Stomach (tissue), 9 donors: ENCODE results near the gene NAV2. TPM values are rescaled to one million over a fixed set of nuclear protein-coding genes. Genes with fewer than 3 reads are reported as not detected.

Source experiments
- DNase-seq, 2 donors: peaks; one replicate each; pipeline versions ENCODE4 v3.0.0 to v3.0.0-alpha.2; 2013 to 2019
- H3K27ac ChIP-seq, 5 donors: fragments of 200-600 bp in 4 of 5; sonication (generic) in 4 of 5; one replicate each; pipeline ENCODE4 v1.5.1; 2013 to 2019; ENCODE audit warnings: mild to moderate bottlenecking in 1 of 5, moderate library complexity in 1 of 5
- H3K27me3 ChIP-seq, 3 donors: fragments of 200-600 bp; sonication (generic); one replicate each; pipeline ENCODE4 v1.5.1; 2017 to 2019; ENCODE audit warnings: mixed run types in 1 of 3
- H3K36me3 ChIP-seq, 4 donors: fragments of 200-600 bp; sonication (generic); 1 replicate in 3 of 4; 2 replicates in 1 of 4; pipeline ENCODE4 v1.5.1; 2016 to 2019
- H3K4me1 ChIP-seq, 4 donors: fragments of 200-600 bp; sonication (generic); one replicate each; pipeline ENCODE4 v1.5.1; 2016 to 2019
- H3K4me3 ChIP-seq, 4 donors: fragments of 200-600 bp; sonication (generic) in 3 of 4; one replicate each; pipeline ENCODE4 v1.5.1; 2016 to 2019; ENCODE audit warnings: mild to moderate bottlenecking in 1 of 4
- H3K9me3 ChIP-seq, 4 donors: fragments of 200-600 bp; sonication (generic); one replicate each; pipeline ENCODE4 v1.5.1; 2016 to 2019
- CTCF ChIP-seq, 7 experiments: fragments of 450-650 bp in 4 of 7; fragments of 200-600 bp in 3 of 7; sonication (generic) in 3 of 7; IDR thresholded peaks; one replicate each; pipeline ENCODE4 v1.5.1; 2016 to 2019; ENCODE audit warnings: antibody characterized with exemption in 7 of 7, control low read depth in 2 of 7, mild to moderate bottlenecking in 1 of 7
- EP300 ChIP-seq: sonication (generic); formaldehyde crosslinking; IDR thresholded peaks from one replicate; pipeline ENCODE4 v1.6.1; 2017; ENCODE audit warnings: antibody characterized with exemption
- POLR2A ChIP-seq, 4 donors: fragments of 450-650 bp; IDR thresholded peaks; one replicate each; pipeline ENCODE4 v1.6.1; 2016; ENCODE audit warnings: antibody characterized with exemption in 4 of 4, control low read depth in 2 of 4, mild to moderate bottlenecking in 1 of 4, moderate library complexity in 1 of 4
- POLR2AphosphoS5 ChIP-seq, 3 donors: sonication (generic); formaldehyde crosslinking; IDR thresholded peaks; one replicate each; pipeline ENCODE4 v1.6.1; 2016; ENCODE audit warnings: antibody characterized with exemption in 3 of 3
- WGBS, 5 donors: extraction: QIAGEN DNeasy Blood & Tissue Kit in 3 of 5; methylation state at CpG; one replicate each; pipeline versions ENCODE4 v1.1.5 to v1.1.7; 2013 to 2018; 5-methylcytosine and 5-hydroxymethylcytosine counted together
- intact Hi-C: fragments of 100-400 bp; cut with DNase I; formaldehyde crosslinking; loops from one replicate; pipeline ENCODE4 v1.15.1; 2023; ENCODE audit warnings: low total_unique reads
- polyA plus RNA-seq, 3 donors: library from polyadenylated mRNA; stranded (reverse); fragments of 200-250 nt; gene quantifications; one replicate each; pipeline ENCODE4 v1.2.3, GENCODE V29; 2013
- total RNA-seq, 5 donors: library from RNA; depleted of rRNA; stranded (reverse); fragments of >200 nt; gene quantifications; one replicate each; pipeline versions ENCODE4 v1.1.0 to v1.2.3, GENCODE V29; 2014 to 2016
- donor health status: healthy with polysubstance abuse.
- donor health status: Bipolar disorder and iron deficiency.
- donor health status: healthy.

NAV2 gene
- total and polyA plus RNA-seq, 8 donors = 1.8 to 92.4 (median 7.9) TPM

- WGBS, 5 donors = 88 to 95% (median 93%) methylated on average over 4 of the region's 4 CpGs
These were observed 304.7 kb downstream of the NAV2 start for GRCh38 chr11:20017320-20017719.

GRCh38 chr11:20020198-20020597 lies 307.6 kb downstream of the NAV2 start:
- 56 to 67% (median 58%) methylated on average over 3 of the region's 3 CpGs for WGBS, 5 donors
- no peak for TF ChIP-seq POLR2A (IDR thresholded peaks at IDR 0.05)
- TF ChIP-seq POLR2AphosphoS5 (IDR thresholded peaks at IDR 0.05) = no peak
- no peak for TF ChIP-seq CTCF (IDR thresholded peaks at IDR 0.05)
- TF ChIP-seq EP300 = no peak
- H3K27ac ChIP-seq = no peak overlapping the region
- H3K9me3 ChIP-seq = no peaks in the 10 kb centered on the region
- H3K4me3 ChIP-seq = no peak overlapping the region
- no peaks in the 10 kb centered on the region for H3K27me3 ChIP-seq
- no peaks in the 10 kb centered on the region for H3K36me3 ChIP-seq
- peaks cover 4 to 37% (median 18%) of the 10 kb centered on the region in 4 donors for H3K4me1 ChIP-seq
- intact Hi-C loops = no loop called here
- DNase-seq = no peak

More at GRCh38 chr11:20017320-20017719, 304.7 kb downstream of the NAV2 start:
- intact Hi-C loops = no loop called here
- TF ChIP-seq CTCF (IDR thresholded peaks at IDR 0.05) (no peak), POLR2AphosphoS5 (IDR thresholded peaks at IDR 0.05) (no peak), EP300 (no peak), POLR2A (IDR thresholded peaks at IDR 0.05) (no peak)
- no peaks in the 10 kb centered on the region for H3K36me3 ChIP-seq
- no peak overlapping the region for H3K4me3 ChIP-seq
- DNase-seq = no peak
- no peaks in the 10 kb centered on the region for H3K27me3 ChIP-seq
- no peak overlapping the region for H3K27ac ChIP-seq
- H3K4me1 ChIP-seq = peaks cover 0 to 23% (median 12%) of the 10 kb centered on the region in 4 donors
- no peaks in the 10 kb centered on the region for H3K9me3 ChIP-seq

- no peak for DNase-seq
- Histone ChIP-seq H3K9me3 (no peaks in the 10 kb centered on the region), H3K27me3 (no peaks in the 10 kb centered on the region), H3K36me3 (no peaks in the 10 kb centered on the region), H3K4me3 (no peak overlapping the region), H3K27ac (no peak overlapping the region), H3K4me1 (peaks cover 4 to 37% (median 18%) of the 10 kb centered on the region in 4 donors)
- intact Hi-C loops = no loop called here
- 87 to 91% (median 88%) methylated on average over 4 of the region's 4 CpGs for WGBS, 5 donors
- TF ChIP-seq POLR2A (IDR thresholded peaks at IDR 0.05) (no peak), POLR2AphosphoS5 (IDR thresholded peaks at IDR 0.05) (no peak), EP300 (no peak), CTCF (IDR thresholded peaks at IDR 0.05) (no peak)
These were observed 308.1 kb downstream of the NAV2 start for GRCh38 chr11:20020716-20021115.

- TF ChIP-seq POLR2AphosphoS5 (IDR thresholded peaks at IDR 0.05) (no peak), CTCF (IDR thresholded peaks at IDR 0.05) (no peak), POLR2A (IDR thresholded peaks at IDR 0.05) (no peak), EP300 (no peak)
- Histone ChIP-seq H3K27ac (no peak overlapping the region), H3K4me3 (no peak overlapping the region), H3K27me3 (no peaks in the 10 kb centered on the region), H3K36me3 (no peaks in the 10 kb centered on the region), H3K9me3 (no peaks in the 10 kb centered on the region), H3K4me1 (peaks cover 4 to 37% (median 18%) of the 10 kb centered on the region in 4 donors)
- DNase-seq = no peak
- WGBS, 5 donors = 53 to 80% (median 56%) methylated on average over 4 of the region's 4 CpGs
- intact Hi-C loops = no loop called here
These were observed 308.6 kb downstream of the NAV2 start for GRCh38 chr11:20021212-20021611.
